ENCODE data around the gene LMO7. TPM values are rescaled to one million over a fixed set of nuclear protein-coding genes. Genes with fewer than 3 reads are reported as not detected.

Gene LMO7
- total and polyA plus RNA-seq, 4 donors, result 17.5 to 69.6 (median 38.2) TPM

DNA sequence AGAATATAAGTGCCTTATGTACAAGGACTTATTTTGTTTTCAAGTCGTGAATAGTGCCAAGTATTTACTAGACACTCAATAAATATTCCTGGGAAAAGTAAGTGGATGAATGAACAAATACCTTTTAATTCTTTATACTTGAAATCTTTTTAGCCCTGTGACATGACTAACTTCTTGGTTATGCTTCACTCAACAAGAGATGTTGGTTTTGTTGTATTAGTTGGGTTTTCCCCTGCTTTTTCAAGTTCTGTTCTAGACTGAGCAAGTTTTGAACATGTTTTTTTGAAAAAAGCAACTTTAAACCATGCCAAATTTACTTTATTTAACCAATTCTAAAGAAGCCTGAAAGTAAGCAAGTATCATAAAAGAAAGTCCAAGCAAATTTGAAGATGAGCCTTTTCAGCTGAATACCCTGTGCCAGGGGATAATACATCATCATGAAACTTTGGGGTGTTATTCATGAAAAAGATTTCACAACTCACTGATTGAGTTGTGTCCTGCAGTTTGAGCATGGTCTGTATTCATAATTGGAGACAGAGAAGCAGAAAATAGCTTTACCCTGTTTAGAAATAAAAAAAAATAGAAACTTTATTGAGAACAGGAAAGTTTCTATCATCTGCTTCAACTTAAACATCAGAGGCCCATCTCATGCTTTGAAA is 11.1 kb downstream of the LMO7 start:
- WGBS, result 94% methylated on average over 1 of the region's 1 CpG
- H3K36me3 ChIP-seq (ENCODE audit: control insufficient read depth in 4 of 4, insufficient read depth in 3 of 4, low read depth in 1 of 4, low read length in 3 of 4), result no peaks in the 10 kb centered on the region
- H3K27me3 ChIP-seq (ENCODE audit: control insufficient read depth in 4 of 4, insufficient read depth in 4 of 4, low read length in 3 of 4), result no peaks in the 10 kb centered on the region
- TF ChIP-seq, protein P1, sequence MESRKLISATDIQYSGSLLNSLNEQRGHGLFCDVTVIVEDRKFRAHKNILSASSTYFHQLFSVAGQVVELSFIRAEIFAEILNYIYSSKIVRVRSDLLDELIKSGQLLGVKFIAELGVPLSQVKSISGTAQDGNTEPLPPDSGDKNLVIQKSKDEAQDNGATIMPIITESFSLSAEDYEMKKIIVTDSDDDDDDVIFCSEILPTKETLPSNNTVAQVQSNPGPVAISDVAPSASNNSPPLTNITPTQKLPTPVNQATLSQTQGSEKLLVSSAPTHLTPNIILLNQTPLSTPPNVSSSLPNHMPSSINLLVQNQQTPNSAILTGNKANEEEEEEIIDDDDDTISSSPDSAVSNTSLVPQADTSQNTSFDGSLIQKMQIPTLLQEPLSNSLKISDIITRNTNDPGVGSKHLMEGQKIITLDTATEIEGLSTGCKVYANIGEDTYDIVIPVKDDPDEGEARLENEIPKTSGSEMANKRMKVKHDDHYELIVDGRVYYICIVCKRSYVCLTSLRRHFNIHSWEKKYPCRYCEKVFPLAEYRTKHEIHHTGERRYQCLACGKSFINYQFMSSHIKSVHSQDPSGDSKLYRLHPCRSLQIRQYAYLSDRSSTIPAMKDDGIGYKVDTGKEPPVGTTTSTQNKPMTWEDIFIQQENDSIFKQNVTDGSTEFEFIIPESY (IDR thresholded peaks at IDR 0.05), result no peak
- TF ChIP-seq YY1 (IDR thresholded peaks at IDR 0.05), result no peak
- TF ChIP-seq, protein P2, sequence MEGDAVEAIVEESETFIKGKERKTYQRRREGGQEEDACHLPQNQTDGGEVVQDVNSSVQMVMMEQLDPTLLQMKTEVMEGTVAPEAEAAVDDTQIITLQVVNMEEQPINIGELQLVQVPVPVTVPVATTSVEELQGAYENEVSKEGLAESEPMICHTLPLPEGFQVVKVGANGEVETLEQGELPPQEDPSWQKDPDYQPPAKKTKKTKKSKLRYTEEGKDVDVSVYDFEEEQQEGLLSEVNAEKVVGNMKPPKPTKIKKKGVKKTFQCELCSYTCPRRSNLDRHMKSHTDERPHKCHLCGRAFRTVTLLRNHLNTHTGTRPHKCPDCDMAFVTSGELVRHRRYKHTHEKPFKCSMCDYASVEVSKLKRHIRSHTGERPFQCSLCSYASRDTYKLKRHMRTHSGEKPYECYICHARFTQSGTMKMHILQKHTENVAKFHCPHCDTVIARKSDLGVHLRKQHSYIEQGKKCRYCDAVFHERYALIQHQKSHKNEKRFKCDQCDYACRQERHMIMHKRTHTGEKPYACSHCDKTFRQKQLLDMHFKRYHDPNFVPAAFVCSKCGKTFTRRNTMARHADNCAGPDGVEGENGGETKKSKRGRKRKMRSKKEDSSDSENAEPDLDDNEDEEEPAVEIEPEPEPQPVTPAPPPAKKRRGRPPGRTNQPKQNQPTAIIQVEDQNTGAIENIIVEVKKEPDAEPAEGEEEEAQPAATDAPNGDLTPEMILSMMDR (IDR thresholded peaks at IDR 0.05; ENCODE audit: low read depth, low read length, missing input control), result no peak
- TF ChIP-seq EGR1 (IDR thresholded peaks at IDR 0.05; ENCODE audit: low read depth in 2 of 2), result no peak
- no peak for TF ChIP-seq SP1 (IDR thresholded peaks at IDR 0.05)
- TF ChIP-seq, protein P3, sequence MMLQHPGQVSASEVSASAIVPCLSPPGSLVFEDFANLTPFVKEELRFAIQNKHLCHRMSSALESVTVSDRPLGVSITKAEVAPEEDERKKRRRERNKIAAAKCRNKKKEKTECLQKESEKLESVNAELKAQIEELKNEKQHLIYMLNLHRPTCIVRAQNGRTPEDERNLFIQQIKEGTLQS (IDR thresholded peaks at IDR 0.05), result no peak
- TF ChIP-seq TAF1 (conservative IDR thresholded peaks at IDR 0.05), result no peak
- TF ChIP-seq GABPA (IDR thresholded peaks at IDR 0.05 in 1 of 2, conservative IDR thresholded peaks at IDR 0.05 in 1 of 2), result no peak
- no peak for TF ChIP-seq JUND (IDR thresholded peaks at IDR 0.05)
- TF ChIP-seq, protein P4, sequence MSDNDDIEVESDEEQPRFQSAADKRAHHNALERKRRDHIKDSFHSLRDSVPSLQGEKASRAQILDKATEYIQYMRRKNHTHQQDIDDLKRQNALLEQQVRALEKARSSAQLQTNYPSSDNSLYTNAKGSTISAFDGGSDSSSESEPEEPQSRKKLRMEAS (IDR thresholded peaks at IDR 0.05), result no peak
- no peak for TF ChIP-seq FOXA2 (IDR thresholded peaks at IDR 0.05)
- no peak for TF ChIP-seq RAD21 (IDR thresholded peaks at IDR 0.05)
- no peaks in the 10 kb centered on the region for H3K4me1 ChIP-seq (ENCODE audit: control insufficient read depth in 4 of 4, insufficient read depth in 4 of 4, low read length in 3 of 4)
- no peaks in the 10 kb centered on the region for H3K9me3 ChIP-seq (ENCODE audit: control insufficient read depth in 4 of 4, low read length in 3 of 4)
- no peak overlapping the region for H3K27ac ChIP-seq (ENCODE audit: low read depth in 1 of 2, low read length in 2 of 2)
- H3K4me3 ChIP-seq (ENCODE audit: low read depth in 1 of 3, low read length in 3 of 3), result no peak overlapping the region
- H3K9ac ChIP-seq (ENCODE audit: low read depth in 1 of 2, low read length in 2 of 2), result no peak overlapping the region
- DNase-seq (ENCODE audit: low spot score), result no peak

DNA sequence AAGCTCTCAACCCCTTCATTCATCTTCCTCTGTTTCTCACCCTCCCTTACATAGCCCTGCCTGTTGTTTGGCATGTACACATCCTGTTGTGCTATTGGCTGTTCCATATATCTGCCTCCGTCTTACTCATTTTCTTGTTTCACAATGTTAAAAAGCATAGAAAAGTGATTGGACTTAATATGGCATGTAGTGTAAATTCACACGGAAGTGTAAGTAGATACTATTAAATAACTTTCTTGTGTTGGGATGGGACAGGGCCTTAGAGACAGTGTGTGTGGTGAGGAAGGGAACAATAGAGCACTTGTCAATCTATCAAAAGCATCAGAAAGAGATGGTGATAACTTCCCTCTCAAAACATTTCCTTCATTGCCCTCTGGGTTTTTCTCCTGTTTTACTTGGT is 12.3 kb downstream of the LMO7 start:
- no peaks in the 10 kb centered on the region for H3K36me3 ChIP-seq (ENCODE audit: control insufficient read depth in 4 of 4, insufficient read depth in 3 of 4, low read depth in 1 of 4, low read length in 3 of 4)
- no peak for DNase-seq (ENCODE audit: low spot score)
- H3K4me3 ChIP-seq (ENCODE audit: low read depth in 1 of 3, low read length in 3 of 3), result no peak overlapping the region
- H3K27me3 ChIP-seq (ENCODE audit: control insufficient read depth in 4 of 4, insufficient read depth in 4 of 4, low read length in 3 of 4), result no peaks in the 10 kb centered on the region
- no peak overlapping the region for H3K9ac ChIP-seq (ENCODE audit: low read depth in 1 of 2, low read length in 2 of 2)
- no peak overlapping the region for H3K27ac ChIP-seq (ENCODE audit: low read depth in 1 of 2, low read length in 2 of 2)
- 96% methylated on average over 2 of the region's 2 CpGs for WGBS
- no peaks in the 10 kb centered on the region for H3K4me1 ChIP-seq (ENCODE audit: control insufficient read depth in 4 of 4, insufficient read depth in 4 of 4, low read length in 3 of 4)
- TF ChIP-seq, protein P1 (IDR thresholded peaks at IDR 0.05), result no peak
- TF ChIP-seq NR2F2 (IDR thresholded peaks at IDR 0.05) (no peak), SP1 (IDR thresholded peaks at IDR 0.05) (no peak), HNF4G (IDR thresholded peaks at IDR 0.05) (no peak), FOXA2 (IDR thresholded peaks at IDR 0.05) (no peak), GABPA (IDR thresholded peaks at IDR 0.05 in 1 of 2, conservative IDR thresholded peaks at IDR 0.05 in 1 of 2) (no peak), RXRA (IDR thresholded peaks at IDR 0.05) (no peak), RAD21 (IDR thresholded peaks at IDR 0.05) (no peak), TAF1 (conservative IDR thresholded peaks at IDR 0.05) (no peak), EGR1 (IDR thresholded peaks at IDR 0.05; ENCODE audit: low read depth in 2 of 2) (no peak), HNF4A (conservative IDR thresholded peaks at IDR 0.05) (no peak)
- TF ChIP-seq, protein P3 (IDR thresholded peaks at IDR 0.05), result no peak
- TF ChIP-seq, protein P5, sequence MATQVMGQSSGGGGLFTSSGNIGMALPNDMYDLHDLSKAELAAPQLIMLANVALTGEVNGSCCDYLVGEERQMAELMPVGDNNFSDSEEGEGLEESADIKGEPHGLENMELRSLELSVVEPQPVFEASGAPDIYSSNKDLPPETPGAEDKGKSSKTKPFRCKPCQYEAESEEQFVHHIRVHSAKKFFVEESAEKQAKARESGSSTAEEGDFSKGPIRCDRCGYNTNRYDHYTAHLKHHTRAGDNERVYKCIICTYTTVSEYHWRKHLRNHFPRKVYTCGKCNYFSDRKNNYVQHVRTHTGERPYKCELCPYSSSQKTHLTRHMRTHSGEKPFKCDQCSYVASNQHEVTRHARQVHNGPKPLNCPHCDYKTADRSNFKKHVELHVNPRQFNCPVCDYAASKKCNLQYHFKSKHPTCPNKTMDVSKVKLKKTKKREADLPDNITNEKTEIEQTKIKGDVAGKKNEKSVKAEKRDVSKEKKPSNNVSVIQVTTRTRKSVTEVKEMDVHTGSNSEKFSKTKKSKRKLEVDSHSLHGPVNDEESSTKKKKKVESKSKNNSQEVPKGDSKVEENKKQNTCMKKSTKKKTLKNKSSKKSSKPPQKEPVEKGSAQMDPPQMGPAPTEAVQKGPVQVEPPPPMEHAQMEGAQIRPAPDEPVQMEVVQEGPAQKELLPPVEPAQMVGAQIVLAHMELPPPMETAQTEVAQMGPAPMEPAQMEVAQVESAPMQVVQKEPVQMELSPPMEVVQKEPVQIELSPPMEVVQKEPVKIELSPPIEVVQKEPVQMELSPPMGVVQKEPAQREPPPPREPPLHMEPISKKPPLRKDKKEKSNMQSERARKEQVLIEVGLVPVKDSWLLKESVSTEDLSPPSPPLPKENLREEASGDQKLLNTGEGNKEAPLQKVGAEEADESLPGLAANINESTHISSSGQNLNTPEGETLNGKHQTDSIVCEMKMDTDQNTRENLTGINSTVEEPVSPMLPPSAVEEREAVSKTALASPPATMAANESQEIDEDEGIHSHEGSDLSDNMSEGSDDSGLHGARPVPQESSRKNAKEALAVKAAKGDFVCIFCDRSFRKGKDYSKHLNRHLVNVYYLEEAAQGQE (IDR thresholded peaks at IDR 0.05), result no peak
- H3K9me3 ChIP-seq (ENCODE audit: control insufficient read depth in 4 of 4, low read length in 3 of 4), result no peaks in the 10 kb centered on the region
